Lower leg skin (tissue), 3 donors: ENCODE data around the gene BLMH.

Source experiments
- POLR2A ChIP-seq, 2 donors: fragments of 450-650 bp; IDR thresholded peaks; one replicate each; pipeline ENCODE4 v1.6.1; 2016 to 2017; ENCODE audit warnings: antibody characterized with exemption in 2 of 2, mild to moderate bottlenecking in 1 of 2, moderate library complexity in 1 of 2
- TF ChIP-seq, protein P1 (sequence below), 3 donors: fragments of 450-650 bp; IDR thresholded peaks; one replicate each; pipeline ENCODE4 v1.5.1; 2016; ENCODE audit warnings: antibody characterized with exemption in 3 of 3, mild to moderate bottlenecking in 3 of 3, moderate library complexity in 2 of 3

DNA sequence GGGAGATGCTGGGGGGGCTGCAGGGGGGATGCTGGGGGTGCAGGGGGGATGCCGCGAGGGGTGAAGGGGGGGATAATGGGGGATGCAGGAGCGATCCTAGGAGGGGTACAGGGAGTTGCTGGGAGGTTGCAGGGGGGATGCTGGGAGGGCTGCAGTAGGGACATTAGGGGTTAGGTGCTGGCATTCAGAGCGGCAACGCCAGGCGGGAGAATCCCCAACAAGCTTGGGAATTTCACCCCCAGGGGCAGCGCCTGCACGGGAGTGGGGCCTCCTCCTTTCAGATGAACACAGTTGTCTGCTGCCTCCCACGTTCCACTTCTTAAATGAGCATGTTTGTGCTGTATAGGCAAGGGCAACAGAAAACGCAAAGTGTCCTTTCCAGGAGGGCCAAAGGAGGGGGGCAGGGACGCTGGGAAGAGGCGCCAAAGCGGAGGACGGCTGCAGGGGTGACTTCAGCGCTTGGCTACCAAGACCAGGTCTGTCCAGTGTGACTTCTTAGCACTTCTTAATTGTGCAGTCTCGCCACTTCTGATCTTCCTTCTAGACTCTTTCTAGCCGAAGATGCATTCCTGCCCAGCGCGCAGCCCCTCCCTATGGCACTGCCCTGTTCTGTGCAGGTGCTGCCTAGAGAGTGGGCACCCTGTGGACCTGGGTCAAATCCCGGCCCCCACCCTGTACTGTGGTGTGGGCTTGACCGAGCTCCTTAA, 54.3 kb downstream of the BLMH start:
- TF ChIP-seq, protein P1, sequence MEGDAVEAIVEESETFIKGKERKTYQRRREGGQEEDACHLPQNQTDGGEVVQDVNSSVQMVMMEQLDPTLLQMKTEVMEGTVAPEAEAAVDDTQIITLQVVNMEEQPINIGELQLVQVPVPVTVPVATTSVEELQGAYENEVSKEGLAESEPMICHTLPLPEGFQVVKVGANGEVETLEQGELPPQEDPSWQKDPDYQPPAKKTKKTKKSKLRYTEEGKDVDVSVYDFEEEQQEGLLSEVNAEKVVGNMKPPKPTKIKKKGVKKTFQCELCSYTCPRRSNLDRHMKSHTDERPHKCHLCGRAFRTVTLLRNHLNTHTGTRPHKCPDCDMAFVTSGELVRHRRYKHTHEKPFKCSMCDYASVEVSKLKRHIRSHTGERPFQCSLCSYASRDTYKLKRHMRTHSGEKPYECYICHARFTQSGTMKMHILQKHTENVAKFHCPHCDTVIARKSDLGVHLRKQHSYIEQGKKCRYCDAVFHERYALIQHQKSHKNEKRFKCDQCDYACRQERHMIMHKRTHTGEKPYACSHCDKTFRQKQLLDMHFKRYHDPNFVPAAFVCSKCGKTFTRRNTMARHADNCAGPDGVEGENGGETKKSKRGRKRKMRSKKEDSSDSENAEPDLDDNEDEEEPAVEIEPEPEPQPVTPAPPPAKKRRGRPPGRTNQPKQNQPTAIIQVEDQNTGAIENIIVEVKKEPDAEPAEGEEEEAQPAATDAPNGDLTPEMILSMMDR (IDR thresholded peaks at IDR 0.05): no peak
- TF ChIP-seq POLR2A (IDR thresholded peaks at IDR 0.05): no peak
